C1 segment of cervical spinal cord (tissue), 14 donors: ENCODE measurements around the gene MAPKAP1.

Source experiments
- DNase-seq, 14 donors: peaks; one replicate each; lab custom pipeline; 2025; lab: John Stamatoyannopoulos, UW

Gene MAPKAP1

DNA sequence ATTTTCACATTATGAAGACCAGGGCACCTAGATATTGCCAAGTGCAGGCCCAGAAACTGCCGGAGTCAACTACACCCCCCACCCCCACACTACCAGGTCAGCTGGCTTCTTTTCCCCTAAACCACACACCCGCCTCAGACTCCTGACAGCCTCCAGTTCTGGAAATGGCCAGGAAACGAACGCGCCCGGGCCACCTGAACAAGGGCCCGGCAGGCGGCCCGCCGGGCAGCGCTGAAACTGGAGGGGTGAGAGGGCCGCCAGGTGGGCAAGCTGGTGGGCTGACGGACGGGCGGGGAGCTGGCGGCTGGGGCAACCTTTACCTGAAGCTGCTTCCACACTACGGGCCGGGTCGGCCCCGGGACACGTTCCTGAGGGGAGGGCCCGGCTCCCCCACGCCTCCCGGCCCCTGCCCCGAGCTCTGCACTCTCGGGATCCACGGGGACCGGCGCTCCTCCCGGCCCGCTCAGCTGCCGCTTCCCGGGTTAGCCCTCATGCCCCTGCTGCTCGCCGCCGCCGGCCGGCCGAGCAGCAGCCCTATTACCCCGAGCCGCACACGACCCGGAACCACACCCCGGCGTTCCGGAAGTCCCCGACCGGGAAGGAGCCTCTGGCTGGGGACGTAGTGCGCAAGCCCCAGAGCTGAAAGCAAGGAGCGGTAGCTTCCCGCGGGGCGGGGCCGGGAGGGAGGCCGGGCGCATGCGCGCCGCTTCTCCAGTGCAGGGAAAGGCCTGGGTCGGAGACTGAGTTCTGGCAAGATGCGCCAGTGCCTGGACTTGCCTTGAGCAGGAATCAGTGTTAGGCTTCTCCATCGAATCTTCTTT lies at the start of gene MAPKAP1:
Gene MAPKAP1 (minus strand): TSS at position 558 of the 821 bp plus-strand sequence. CDS start 34,634 bp downstream, outside the sequence.
- DNase-seq = peak; percentile 39 to 97 (median 90)

DNA sequence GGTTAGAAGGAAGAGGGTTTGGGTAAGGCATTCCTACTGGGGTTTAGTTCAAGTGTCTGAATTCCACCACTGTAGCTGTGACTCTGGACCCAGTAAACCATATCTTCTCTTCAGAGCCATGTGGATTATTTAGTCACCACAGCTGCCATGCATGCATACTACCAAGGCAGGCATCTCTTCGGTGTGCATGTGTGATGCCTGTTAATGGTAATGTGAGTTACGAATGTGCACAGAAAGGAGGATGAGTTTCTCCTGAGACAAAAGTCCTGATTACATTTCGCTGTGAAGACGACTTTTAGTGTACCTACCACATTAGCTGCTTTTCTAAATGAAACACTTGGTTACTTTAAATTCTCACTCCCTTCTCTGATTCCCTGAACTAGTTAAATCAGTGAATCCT lies 49.5 kb upstream of the MAPKAP1 start:
- DNase-seq = no peak

DNA sequence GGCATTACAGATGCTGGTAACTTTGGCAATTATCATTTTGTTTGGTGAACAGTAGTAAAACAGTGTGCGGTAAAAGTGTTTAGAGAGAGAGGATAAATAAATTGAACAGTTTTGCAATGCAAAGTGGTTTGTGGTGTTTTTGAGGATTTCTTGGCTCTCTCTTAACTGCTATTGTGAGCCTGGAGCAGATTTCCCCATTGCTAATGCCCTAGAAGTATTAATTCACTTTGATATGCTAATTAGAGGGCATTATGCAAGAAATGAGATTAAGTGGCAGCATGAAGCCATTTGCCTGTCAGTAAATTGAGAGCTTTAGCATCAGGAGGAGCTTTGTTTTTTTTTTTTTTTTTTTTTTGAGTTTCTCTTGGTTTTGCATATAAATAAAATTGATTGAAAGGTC lies 48.3 kb upstream of the MAPKAP1 start:
- no peak for DNase-seq

DNA sequence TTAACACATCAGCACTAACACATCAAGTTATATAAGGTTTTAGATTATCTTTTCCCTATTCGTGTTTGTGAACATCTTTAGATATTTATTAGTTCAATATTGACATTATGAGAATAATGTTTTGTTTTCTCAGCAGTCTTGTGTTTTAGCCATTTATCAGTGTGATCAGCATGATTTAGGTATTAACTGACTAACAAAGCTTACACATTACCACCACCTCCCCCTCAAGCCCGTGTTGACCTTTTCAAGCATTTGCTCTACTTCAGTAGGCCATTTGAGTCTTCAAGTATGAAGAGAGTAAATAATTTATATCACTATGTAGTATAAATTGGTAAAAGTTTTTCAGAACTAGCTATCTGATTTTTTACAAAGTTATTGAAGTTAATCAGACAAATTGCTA lies 47.1 kb upstream of the MAPKAP1 start:
- DNase-seq = no peak

DNA sequence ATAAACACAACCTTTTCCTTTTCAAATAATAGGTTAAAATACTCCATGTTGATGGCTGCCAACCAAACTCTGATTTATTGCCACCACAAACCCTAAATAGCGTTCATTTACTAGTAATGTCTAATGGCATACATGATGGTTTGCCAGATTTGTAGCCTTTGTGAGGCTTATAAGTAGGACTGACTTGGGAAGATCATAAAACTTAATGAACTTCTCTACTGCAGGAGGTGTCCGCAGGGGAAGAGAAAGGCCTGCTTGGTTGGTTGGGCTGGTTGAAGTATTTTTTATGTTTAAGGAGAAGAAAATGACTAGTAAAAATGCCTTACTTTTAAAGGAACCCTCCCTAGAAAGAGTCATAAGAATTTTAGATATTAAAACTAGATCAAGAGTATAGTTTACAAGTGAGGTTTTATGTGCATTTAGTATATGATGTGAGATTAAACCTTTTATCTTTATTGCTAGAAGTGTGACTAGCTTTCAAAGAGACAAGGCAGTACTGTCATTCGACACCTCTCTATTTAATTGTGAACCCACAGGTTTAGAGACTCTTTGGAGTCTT lies 45.1 kb upstream of the MAPKAP1 start:
- DNase-seq = no peak

DNA sequence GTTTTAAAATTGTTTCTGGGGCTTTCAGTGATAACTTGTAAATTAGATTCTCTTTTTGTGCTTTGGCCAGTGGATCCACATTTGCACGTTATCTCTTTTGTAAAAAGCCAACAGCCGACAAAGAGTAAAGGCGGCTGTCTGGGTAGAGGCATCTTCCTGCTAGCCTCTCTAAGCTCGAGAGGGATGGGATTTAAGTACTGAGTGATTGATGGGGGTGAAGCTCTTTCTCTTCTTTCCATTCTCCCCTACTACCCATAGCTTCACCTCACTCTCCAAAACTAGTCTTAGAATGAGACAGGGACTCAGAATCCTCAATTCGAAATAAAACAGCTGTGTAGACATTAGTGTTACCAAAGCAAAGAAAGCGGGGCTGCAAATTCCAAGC lies 43.6 kb upstream of the MAPKAP1 start:
- no peak for DNase-seq

DNA sequence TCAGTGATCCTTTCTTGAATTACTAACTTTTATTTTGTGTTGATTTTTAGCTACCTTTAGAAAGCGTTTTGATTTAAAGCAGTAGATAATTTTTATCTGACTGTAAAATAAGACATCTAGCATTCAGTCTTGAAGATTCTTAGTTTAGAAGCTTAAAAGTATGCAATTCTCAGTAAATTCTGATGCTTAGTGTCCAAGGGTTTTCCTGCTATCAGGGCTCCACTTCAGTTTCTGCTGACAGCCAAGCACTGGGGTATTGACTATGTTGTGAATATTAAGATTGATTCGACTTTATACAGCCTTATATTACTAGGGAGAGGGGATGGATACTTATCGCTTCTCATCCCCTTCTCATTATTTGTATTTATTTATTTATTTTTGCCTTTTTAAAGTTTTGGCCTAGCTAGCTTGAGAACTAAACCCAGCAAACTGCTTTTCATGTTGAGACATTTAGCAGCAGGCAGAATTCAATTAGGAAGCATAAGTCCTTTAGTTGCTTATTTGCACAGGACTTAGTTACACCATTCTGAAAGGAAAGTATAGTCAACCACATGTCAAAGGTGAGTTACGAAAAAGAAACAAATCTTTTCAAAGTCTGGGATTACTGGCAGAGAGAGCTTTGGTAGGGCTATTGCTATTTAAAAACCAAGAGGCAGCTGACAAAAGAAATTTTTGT lies 43.1 kb upstream of the MAPKAP1 start:
- DNase-seq = no peak

DNA sequence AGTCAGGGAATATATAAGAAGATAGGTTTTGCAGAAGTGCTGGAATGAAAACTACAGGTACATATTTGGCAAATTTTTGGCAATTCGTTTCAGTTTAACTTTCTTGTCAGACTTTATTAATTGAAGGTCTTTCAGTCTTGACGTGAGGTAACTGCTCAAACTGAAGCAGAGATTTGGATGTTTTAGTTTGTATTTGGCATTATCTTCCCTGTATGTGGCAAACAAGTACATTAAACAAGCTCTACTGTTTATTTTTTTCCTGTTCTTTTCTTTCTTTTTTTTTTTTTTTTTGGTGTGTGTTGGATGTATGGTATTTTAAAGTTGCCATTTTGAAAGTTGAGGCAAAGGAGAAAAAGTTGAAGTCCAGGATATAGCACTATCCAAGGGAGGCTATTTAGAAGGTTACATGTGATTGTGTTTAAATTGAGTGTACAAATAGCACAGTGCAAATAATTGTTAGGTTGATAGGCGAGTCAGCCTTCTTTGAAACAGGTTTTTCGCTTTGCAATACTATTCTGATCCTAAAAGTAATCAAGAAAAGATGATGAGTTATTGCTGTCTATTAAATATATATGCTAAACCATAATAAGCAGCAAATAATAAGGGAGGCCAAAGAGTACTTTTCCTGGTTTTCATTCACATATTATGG lies 42.4 kb upstream of the MAPKAP1 start:
- no peak for DNase-seq

DNA sequence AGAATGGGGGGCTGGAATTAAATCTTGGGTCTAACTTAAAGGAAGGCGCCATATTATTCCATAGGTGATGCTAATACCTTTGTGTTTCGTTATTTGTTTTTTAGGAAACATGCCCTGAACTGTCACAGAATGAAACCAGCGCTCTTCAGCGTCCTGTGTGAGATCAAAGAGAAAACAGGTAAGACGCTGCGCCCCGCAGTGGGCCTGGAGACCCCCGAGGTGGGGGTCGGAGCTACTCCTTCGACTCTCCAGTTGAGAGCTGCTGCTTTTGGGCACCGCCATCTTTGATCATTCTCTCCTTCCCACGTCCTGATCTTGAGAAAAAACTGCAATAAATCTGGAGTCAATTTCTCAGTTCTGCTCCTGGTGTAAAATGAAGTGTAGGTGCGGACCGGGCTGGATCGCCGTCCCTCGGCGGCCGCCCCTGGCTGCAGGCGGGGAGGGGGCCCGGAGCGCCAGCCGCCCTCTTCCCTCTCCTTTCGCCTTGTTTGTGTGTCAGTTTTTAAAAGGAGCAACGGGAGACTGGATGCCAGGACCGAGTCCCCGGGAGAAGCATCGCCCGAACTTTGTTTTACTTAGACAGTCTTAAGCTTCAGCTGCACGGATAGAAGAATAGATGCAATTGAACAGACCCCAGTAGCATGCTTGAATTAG lies 41.6 kb upstream of the MAPKAP1 start:
- peak in 7 of 14 donors; percentile 7 to 65 (median 27) for DNase-seq

DNA sequence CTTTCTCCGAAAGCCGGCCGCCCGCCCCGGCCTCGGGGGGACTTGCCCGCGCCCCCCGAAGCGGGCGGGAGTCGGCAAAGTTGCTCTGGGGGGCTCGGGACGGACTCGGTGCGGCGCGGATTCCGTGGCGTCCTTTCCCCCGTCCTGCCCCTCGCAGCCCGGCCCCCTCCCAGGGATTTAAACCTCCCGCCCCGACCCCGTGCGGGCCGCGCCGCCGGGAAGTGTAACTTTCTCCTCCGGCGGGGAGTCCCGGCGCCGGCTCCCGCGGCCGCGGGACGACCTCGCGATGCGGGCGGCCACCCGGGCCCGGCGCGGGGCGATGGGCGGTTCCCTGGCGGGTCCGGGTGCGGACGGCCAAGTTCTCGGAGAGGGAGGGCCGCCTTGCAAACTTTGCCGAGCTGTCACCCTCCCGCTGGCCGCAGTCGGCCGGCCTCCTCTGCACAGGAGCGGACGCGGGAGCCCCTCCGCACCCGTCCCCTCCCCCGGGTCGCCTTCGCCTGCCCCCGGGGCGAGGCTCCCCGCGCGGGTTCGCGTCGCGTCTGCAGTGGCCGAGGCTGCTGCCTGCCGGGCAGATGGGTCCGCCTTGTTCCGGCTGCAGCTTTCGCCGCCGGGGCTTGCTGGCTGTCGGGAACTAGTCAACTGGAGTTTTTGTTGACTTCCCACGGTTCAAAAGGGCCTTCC lies 40.9 kb upstream of the MAPKAP1 start:
- peak in 8 of 14 donors; percentile 22 to 70 (median 50) for DNase-seq

DNA sequence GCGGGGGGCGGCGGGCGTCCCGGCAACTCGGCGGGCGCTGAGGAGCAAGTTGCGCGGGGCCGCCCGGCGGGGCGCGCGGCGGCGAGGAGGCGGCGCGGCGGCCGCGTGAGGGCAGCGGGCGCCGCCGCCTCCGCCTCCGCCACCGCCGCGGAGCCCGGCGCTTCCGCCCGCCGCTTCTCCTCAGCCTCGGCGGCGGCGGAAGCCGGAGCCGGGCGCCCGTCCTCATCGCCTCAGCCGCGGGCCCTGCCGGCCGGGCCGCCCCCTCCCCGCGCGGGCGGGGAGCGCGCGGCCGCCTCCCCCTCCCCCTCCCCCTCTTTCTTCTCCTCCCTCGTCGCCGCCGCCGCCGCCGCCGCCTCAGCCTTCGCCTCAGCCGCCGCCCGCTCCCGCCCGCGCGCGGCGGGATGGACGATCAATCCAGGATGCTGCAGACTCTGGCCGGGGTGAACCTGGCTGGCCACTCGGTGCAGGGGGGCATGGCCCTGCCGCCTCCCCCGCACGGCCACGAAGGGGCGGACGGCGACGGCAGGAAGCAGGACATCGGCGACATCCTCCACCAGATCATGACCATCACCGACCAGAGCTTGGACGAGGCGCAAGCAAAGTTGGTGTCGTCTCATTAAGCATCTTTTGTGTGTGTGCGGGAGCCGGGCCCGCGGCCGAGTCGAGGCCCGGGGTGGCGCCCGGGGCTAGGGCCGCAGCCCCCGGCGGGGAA lies 40.2 kb upstream of the MAPKAP1 start, which contains the start of gene PBX3:
Gene PBX3 (plus strand): TSS at position 321 of the 712 bp plus-strand sequence.
- peak in 12 of 14 donors; percentile 5 to 71 (median 41) for DNase-seq

DNA sequence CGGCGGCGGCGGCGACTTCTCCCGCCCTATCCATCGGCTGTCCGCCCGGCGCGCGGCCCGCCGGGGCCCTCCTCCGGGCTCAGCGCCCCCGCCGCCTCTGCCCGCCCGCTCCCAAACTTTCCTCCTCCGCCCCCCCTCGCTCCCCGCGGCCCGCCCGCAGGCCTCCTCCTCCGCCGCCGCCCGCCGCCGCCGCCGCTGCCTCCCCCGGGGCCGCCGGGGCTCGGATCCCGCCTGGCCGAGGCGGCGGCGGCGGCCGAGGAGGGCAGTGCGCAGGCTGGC lies 39.7 kb upstream of the MAPKAP1 start:
- no peak for DNase-seq

DNA sequence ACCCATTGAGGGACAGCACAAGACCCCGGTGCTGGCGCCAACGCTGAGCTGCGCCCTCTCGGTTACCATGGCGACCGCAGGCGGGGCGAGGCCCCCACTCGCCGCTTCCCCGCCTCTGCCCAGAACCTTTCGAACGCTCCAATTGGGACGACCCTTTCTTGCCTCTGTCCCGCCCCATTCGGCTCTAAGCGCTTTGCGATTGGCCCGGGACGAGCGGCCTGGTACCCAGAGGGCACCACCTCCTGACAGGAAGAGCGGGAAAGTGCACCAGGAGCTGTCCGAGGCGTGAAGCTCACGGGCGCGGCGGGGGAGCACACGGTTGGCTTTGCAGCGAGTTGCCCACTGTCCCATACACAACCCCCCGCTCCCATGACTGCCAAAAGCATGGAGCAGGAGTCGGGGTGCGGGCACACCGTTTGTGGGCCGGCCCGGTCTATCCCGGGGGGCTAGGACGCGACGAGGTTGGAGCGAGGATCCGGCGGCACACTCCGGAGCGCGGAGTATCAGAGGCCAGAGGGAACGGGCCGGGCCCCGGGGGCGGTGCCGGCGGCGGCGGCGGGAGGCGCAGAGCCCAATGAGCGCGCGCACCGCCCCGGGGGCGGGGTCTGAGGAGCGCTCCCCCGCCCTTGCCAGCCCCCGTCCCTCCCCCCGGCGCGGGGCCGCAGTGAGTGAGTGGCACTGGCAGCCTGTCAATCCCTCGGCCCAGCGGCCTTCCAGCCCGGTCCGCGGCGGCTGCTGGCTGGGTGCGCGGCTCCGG lies 39.2 kb upstream of the MAPKAP1 start:
- DNase-seq = peak; percentile 39 to 97 (median 89)

DNA sequence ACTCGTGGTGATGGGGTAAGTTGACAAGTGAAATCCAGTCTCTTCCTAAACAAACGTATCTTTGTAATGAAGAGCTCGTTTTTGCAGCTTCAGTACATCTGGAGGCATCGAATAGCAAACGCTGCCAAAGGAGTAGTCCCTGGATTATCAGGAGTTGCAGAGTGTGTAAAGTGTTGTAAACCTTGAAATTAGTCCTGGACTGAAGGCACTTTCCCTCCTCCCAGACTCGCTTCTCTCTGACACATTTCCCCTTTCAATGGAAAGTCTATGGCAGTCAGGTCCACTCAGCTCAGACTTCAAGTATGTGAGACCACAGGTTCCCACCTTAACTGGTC lies 38.6 kb upstream of the MAPKAP1 start:
- DNase-seq = no peak

DNA sequence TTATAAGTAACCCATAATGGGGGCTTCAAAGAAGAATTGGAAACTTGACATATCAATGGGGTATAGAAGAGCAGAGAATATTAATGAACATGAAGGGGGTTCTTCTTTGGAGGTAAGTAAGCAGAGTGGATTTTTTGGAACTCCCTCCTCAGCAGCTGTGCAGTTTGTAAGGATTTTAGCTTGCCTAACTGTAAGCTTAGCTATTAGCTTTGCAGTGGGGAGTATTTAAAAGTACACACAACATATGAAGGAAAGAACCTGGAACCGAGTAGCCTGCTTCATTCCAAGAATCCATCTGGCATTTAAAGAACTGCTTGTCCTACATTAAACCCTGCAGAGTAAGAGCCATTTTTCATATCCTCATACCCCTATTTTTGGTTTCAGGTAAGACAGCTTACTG lies 38.0 kb upstream of the MAPKAP1 start:
- no peak for DNase-seq

DNA sequence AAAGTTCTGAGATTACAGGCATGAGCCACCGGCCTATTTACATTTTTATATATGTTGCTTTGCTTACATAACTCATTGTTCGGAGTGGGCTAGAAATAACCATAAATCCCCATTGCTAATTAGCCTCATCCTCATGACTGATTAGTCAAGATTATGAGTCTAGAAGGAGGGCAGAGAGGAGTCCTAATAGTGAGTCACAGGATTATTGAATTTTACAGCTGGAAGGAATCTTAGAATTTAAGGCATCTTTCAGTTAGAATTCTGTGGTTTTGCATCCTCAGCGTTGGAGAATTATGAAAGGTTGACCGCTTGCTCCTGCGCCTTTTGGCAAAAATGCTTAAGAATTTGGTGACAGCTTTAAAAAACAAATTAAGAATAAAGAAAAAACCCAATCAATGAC lies 37.6 kb upstream of the MAPKAP1 start:
- no peak for DNase-seq

DNA sequence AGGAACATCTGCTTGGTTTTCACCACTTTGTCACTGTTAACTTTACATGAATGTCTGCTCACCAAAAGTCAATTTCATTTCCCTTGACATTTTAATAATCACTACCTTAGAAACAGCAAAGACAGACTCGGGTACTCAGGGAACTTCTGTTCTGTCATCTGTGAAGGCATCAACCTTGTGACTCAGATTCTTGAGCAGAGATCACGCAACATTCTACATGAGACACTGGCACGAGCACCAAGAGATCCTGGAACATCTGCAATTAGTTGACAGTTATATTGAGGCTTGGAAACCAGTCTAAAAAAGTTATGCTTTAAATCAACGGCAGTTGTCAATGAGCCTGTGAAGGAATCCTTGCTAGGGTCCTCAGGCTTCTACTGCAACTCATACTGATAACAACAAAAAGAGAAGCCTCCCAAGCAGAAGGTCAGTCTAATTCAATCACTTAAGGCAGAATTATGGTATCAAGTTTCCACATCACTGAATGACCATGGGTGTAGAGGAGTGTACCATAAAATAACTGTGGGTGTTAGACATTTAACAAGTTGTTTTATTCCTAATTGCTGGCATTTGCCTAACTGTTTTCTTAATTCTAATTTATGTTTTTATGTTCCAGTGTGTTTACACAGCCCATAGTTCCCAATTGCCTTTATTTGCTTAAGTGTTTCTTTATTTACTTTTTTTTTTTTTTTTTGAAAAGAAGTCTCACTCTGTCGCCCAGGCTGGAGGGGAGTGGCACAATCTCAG lies 36.8 kb upstream of the MAPKAP1 start:
- DNase-seq = no peak

DNA sequence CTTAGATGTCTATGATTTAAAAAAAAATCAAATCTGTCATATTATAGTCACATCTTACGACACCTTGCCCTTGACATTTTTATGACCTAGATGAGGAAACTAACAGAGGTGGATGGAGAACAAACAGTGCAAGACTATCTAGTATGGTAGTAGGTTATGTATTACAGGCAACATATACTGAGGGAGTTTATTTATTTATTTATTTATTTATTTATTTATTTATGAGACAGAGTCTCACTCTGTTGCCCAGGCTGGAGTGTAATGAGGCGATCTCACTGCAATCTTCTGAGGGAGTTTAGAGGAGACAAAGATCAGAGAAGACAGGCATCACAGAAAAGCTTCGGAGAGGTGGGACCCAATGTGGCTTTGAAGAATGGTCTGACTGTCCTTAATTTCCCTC lies 35.6 kb upstream of the MAPKAP1 start:
- no peak for DNase-seq

DNA sequence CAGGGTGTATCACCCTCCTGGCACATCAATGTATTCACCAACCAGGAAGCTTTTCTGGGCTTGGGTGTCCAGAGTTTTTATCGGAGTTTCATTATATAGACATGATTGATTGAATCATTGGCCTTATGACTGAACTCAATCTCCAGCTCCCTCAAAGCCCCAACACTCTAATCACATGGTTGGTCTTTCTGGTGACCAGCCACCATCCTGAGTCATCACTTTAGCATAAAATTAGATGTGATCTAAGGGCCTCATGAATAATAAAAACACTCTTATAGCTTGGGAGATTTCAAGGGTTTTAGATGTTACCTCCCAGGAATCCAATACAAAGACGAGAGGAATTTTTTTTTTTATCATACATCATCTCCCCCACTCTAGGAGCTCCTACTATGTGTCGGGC lies 32.4 kb upstream of the MAPKAP1 start:
- DNase-seq = no peak
